GM19025 (cell line): ENCODE measurements around the gene TTC39A.

Source experiments
- ATAC-seq: cut with Tn5 transposase; IDR thresholded peaks from one replicate; pipeline ENCODE4 v1.9.1; 2021; ENCODE audit warnings: mild to moderate bottlenecking, low read depth, moderate library complexity; ENCODE audit not compliant: unreplicated experiment

Gene TTC39A

DNA sequence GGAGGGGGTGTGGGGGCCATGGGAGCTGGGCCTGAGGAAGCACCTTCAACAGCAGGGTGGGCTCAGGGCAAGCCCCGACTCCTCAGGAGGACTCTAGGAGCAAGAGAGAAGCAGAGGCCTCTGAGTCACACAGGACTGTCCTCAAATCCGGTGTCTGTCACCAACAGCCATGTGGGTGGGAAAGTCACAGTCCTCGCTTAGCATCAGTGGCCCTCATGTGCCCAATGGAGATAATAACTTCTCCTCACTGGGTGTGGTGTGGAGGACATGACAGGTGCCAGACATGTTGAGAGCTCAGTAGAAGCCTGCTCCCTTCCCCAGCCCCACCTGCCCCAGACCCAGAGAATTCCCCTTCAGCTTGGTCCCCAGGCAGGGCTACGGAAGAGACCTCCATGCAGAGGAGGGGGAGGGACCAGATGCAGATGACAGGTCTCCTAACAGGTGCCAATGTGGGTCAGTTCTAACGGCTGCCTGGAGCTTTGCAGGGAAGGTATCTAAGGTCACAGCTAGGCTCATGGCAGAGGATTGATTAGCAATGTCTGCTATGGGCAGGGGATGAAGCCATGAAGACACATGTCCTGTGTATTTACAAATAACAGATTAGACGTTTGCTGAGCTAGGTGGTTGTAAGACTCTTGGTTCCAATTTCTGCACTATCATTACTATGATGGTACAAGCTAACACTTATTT lies 30.2 kb downstream of the TTC39A start:
- no peak for ATAC-seq

DNA sequence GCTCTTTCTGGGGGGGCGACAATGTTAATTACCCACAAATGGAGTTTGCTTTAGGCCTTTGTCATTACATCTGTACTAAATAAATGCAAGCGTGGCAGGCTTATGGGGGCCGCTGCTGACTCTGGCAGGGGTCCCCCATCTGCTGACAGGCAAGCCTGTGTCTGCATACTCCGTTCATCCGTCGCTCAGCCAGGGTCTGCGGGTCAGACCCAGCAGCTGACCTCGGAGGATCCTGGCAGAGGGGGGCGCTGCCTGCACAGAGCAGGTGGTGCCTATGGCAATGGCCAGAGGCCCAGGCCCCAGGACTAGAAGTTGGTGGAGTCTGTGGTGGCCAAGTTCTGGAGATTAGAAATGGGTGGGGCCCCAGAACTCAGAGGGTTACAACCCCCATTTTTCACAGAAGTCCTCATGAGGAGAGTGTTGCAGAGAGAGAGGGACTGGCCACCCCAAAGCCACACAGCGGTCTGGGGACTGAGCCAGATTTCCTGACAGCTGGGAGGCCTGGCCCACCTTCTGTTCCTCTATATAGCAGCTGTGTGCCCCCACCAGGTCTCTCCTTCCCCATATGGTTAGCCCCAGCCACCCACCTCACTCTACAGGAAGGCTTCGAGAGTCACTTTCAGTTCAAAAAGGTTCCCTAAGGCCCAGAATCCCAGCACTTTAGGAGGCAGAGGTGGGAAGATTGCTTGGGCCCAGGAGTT lies 31.0 kb downstream of the TTC39A start:
- ATAC-seq = no peak

DNA sequence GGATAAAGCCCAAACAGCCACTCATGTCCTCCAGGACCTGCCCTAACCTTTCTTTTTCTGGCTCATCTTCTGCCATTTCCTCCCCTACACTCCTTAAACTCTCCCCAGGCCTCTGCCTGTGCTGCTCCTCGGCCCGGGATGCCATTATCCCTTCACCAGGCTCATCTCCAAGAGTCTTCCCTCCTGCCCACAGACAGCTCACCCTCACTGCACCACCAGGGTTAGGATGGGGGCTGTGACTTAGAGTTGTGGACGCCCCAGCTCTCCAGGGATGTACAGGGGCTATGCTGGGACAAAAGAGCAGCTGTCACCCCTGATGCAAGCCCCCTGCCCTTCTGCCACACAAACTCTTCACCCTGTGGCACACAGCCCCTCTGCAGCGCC lies 32.0 kb downstream of the TTC39A start:
- no peak for ATAC-seq

DNA sequence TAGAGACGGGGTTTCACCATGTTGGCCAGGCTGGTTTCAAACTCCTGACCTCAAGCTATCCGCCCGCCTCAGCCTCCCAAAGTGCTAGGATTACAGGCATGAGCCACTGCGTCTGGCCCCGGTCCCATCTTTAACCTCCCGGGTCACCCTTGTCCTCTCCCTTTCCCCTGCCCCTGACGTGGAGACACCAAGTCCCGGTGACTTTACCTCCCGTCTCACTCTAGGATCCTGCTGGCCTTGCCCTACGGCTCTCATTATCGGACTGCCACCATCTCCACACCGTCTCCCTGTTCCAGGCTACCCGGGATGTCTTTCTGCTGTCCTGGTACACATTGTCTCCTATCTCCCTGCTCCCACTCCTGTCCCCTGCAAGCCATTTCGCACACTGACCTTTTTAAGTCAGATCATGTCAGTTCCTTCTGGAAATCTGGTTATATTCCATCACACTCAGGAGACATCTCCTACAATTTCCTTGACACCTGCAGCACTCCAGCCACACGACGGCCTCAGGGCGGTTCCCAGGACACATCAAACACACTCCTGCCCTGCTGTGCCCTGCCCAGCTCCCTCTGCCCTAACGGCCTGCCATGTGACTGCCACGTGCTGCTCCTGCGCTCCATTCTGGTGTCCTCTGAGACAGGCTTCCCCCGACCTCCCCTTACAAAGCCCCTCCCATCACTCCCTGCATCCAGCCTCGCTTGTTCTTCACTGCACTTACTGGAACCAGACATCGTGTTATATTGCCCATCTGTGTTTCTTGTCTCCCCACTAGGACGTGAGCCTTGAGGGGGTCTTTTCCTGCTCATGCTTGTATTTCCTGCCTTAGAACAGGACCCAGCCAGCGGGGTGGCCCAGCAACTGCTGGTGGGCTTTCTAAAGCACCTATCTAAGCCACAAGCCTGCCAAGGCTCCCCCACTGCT lies 32.7 kb downstream of the TTC39A start:
- no peak for ATAC-seq

DNA sequence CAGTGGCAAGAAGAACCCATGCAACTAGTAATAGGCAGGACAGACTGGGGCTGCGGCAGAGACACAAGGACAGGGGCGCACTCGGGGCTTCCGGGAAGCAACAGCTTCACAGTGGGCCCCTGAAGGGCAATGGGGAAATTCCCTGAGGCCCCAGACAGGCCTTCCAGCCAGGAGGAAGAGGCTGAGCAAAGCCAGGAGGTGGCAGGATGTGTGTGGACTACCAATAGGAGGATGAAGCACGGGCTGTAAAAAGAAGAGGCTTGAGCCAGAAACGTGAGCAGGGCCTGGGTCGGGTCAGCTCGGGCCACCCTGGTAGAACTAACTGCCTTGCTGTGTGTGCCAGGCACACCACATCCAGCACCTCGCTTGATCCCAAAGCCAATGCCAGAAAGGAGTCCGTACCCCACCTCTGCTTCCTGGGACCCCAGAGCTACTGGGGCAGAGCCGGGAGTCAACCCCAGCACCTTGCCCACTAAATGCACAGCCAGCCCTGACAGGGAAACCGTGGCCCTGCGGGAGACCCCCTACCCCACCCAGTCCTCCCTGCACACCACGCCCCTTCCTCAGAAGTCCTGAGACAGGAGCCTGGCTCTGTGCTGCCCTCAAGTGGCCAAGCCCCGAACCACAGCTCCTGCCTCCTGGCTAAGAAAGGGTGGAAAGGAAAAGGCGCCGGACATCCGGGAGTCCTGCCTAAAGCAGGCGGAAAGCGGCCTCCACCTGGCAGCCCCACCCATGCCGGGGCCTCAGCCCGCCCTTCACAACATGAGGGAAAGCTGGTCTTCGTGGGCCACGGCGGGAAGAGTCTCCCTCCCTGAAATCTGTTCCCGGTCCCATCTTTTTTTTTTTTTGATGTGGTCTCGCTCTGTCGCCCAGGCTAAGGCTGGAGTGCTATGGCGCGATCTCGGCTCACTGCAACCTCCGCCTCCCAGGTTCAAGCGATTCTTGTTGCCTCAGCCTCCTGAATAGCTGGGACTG lies 33.7 kb downstream of the TTC39A start:
- peak; percentile 41 for ATAC-seq

DNA sequence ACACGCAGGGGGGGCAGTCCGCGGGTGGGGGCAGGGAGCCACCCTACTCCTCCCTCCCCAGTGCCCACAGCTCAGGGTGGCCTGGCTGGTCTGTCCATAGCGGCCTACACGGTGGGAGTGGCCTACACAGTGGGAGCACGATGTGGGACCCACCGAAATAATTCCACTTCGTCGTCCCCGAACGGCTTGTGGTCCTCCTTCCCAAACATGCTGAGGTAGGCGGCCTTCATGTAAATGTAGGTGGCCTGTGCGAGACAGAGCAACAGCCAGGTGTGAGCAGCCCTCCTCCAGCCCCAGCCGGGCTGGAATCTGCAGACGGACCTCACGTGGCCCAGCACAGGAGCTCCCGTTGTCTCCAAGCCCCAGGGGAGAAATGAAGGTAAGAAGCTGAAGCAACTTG lies 34.4 kb downstream of the TTC39A start:
- no peak for ATAC-seq

DNA sequence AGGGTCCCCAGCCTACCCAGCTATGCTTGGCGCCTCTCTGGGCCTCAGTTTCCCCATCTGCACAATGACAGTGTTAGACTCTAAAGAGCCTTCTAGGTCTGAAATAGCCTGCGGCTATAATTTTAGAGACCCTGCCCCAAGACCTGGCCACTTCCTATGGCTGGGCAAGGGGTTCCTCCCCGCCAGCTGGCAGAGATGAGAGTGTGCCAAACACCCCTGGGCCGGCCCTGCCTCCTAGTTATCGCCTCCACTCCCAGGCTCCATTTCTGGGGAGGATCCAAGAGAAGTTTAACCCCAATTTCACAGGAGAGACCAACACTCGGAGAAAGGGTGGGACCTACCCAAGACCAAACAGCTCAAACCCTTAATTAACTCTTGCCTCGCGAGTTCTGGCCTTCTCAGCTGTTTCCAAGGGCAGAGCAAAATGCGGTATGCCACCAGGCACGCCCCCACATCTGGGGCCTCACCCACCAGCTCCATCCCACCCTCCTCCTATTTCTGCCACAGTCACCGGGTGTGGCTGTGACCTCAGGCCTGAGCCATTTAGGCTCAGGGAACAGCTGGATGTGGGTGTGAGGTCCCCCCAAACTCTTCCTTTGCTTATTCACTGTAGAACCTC lies 35.7 kb downstream of the TTC39A start:
- no peak for ATAC-seq

DNA sequence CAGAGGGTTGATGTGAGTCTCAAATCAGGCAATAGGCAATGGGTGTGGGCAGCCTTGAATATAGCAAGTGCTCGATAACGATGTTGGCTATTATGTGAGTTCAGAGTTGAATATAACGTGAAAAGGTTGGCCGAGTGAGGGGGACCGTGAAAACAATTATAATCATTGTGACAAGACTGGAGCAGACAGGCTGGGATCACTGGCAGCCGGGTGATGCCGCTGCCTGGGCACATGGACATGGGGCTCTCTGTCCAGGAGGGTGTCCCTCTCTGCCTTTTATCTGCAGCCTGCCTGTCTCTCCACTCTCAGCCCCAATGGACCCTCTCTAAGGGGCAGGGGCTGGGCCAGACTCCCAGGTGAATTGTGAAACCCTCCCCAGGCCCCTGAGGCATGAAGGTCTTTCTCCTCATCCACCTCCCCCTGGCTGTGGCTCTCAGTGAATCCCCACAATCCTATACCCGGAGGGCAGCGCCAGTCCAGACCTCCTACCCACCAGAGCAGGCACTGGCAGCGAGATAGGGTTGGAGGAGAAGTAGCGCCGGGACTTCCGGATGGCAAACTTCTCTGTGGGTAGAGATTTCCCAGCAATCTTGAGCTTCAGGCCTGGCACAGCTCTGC lies 36.4 kb downstream of the TTC39A start:
- no peak for ATAC-seq

DNA sequence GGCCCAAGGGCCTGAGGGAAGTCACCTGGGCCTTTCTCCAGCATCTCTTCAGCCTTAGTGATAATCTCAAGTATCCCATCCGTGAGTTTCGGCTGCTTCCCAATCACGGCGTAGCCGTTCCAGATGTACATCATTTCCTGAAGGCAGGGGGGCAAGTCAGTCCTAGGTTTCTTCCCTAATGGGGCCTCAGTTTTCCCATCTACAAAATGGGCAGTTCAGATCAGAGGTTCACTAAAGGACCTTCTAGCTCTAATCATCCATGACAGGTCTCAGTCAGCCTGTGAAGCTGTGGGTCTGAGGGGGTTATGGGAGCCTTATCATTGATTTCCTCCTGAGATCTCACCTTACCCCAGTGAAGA lies 39.9 kb downstream of the TTC39A start:
- ATAC-seq = no peak

DNA sequence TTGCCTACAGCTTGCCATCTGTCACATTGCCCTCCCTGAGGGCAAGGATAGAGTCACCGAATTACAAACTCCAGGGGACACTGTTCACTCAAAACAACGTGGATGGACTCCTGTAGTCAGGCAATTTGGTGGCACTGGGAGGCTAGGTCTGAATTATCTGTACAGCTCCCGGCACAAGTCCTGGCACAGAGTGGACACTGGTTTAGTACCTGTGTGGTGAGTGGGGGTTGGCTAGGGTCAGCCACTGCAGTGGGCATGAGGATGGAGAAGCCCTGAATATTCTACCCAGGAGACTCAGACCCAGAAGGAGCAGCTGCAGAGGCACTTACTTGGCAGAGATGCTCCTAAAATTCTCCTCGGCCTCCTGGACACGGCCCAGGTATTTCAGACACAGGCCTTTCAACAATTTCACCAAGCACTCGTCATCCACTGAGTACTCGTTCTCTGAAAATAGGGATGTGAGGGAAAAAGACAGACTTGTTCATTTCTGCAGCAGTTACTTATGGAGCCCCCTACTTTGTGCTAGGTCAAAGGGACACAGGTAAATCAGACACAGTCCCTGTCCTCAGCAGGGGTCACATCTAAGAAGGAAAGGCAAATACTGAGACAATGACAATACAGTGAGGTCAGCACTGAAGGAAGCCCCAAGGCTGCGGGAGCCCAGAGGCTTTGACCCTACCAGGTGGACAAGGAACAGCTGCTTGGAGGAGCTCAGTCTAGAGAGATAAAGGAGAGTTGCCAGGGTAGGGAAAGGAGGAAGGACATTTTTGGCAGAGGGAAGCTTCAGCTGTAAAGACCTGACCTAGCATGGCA lies 40.5 kb downstream of the TTC39A start:
- no peak for ATAC-seq

DNA sequence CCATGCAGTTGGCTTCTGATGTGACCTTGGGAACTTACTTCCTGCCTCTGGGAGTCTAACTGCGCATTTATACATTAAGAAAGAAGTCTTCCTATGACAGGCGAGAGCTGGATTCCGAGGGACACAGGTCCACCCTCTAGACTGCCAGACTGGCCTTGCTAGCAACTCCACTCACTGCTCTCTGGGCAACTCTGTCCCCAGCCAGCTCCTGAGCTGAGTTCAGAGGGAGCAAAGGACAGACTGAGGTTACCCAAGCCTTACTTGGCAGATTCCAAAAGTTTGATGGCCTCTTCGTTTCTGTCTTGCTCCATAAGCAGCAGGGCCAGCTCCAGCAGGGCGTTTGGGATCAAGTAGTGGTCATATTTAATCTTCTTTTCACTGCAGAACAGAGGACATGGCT lies 41.8 kb downstream of the TTC39A start:
- no peak for ATAC-seq

DNA sequence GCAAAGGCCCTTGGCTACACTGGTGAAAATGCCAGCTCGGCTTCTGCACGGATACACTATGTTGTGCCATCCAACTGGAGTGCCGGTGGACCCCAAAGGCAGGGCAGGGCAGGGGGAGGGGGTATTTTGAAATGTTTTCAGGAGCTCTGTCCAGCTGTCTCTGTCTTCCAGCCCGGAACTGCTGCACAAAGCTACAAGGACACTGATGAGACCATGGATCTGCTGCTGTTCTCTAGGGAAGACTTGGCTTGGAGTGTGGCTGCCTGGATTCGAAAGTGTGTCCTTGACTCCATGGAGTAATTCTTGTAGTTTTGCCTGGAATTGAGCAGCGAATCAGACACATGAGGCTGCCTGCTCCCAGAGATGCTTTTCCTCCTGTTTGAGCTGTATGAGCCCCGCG lies 42.4 kb downstream of the TTC39A start:
- ATAC-seq = no peak

DNA sequence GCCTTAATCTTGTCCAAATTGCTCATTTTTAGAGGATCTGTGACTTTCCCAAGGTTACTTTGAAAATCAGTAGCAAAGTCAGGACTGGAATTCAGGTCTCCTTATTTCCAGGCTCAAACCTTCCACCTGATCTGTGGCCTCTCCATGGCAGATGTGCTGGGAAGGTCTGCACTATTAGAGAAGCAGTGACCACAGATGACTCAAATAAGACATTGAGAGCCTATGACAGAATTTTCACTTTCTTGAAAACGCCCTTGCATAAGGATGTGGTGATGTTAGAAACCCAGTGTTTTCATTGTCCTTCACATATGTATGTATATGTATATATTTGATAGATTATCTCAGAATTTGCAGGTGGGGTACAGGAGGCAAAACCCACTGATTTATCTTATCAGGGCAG lies 45.3 kb downstream of the TTC39A start:
- ATAC-seq = peak; percentile 86

DNA sequence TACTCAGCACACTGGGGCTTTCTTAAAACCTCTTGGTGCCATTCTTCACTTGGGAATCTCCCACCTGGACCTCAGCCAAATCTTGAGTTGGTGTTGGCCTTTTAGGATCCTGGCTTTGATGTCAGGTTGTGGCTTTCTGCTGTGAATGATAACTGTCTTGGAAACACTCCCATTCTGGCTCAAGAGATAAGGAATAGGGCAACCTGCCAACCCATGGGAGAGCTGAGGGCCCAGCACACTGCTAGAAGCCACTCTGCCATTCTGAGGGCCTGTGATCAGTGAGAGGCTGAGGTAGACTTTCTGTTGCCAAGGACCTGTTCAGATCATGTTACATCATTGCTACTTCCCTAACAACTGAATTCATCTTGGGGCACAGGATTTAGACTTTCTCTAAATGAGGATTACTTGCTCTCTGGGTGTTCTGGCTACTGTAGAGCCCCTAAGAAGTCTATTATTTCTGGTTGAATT lies 45.8 kb downstream of the TTC39A start:
- ATAC-seq = peak; percentile 22

DNA sequence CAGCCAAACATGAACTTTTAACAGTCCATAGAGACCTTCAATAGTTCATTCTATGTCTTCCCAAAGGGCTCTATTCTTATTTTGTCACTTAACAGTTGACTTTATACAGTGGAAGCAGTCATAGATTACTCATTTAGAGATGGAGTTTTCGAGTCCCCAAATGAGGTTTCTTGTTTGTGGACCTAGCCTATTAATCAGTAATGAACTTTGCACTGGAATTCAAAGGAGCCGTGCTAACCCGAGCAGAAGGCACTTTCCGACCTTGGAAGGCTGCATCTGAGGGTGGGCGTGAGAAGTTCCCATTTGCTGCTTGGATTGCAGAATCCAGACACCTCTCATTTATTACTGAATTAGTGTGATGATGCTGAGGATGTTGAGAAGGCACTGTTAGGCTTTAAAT lies 46.4 kb downstream of the TTC39A start:
- ATAC-seq = no peak

DNA sequence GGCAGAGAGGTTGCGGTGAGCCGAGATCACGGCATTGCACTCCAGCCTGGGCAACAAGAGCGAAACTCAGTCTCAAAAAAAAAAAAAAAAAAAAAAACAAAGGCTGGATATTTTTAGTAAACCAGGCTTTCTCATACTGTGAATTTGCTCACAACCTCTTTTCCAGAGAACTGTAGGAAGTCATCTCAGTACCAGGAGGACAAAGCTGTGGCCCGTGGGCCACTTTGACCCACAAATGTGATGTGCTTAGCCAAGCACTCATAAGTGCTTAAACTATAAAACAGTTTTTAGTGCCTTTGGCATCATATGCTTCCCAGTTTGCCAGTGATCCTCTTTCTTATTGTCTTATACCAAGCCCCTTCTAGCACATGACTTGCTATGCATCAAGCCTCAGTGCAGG lies 47.8 kb downstream of the TTC39A start:
- ATAC-seq = no peak

DNA sequence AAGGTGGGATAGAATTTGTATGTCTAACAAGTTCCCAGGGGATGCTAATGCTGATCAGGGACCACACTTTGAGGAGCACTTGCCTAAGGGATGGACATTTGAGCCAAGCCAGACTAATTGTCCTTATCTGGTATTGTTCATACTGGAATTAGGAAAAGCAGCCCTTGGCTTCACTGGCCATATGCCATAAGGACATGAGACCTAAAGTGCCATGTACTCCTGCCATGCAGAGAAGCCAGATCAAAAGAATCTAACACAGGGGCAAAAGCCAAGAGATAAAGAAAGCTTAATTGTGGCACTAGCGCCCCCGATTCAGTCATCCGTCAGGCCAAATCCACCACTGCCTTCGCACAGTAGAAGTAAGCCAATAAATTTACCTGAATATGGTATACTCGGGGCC lies 48.6 kb downstream of the TTC39A start:
- ATAC-seq = no peak

DNA sequence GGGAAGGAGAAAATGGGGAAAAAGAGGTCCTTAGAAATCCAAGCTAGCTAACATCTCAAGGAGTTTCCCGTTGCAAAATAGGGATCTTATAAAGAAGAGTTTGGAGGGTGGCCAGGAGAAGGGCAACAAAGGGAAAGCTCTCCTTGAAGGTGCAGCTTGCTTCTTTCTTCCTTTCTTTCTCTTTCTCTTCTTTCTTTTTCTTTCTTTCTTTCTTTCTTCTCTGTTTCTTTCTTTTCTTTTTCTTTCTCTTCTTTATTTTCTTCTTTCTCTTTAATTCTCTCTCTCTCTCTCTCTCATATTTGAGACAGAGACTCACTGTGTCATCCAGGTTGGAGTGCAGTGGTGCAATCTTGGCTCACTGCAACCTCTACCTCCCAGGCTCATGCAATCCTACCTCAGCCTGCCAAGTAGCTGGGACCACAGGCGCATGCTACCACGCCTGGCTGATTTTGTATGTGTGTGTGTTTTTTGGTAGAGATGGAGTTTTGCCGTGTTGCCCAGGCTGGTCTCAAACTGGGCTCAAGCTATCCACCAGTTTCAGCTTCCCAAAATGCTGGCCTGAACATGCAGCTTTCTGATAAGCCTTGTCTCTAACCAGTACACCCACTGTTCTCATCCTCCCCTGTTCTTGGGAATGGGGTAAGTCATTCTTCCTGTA lies 49.9 kb downstream of the TTC39A start:
- ATAC-seq = no peak
